Transverse colon (tissue), 4 donors: Measurements from ENCODE around the gene AS3MT. TPM values are rescaled to one million over a fixed set of nuclear protein-coding genes. Genes with fewer than 3 reads are reported as not detected.

ENCODE experiments used
- DNase-seq: peaks from one replicate; pipeline ENCODE4 v3.0.0-alpha.2; 2019
- H3K27ac ChIP-seq, 4 donors: fragments of 200-600 bp; sonication (generic); 2 replicates each; pipeline ENCODE4 v1.5.1; 2016 to 2018; ENCODE audit warnings: inconsistent platforms in 4 of 4
- H3K27me3 ChIP-seq: fragments of 200-600 bp; sonication (generic); 2 replicates; pipeline ENCODE4 v1.5.1; 2017; ENCODE audit warnings: inconsistent platforms
- H3K36me3 ChIP-seq, 4 donors: fragments of 200-600 bp; sonication (generic); 2 replicates each; pipeline ENCODE4 v1.5.1; 2017 to 2019; ENCODE audit warnings: inconsistent platforms in 4 of 4
- H3K4me1 ChIP-seq, 4 donors: fragments of 200-600 bp; sonication (generic); 2 replicates each; pipeline ENCODE4 v1.5.1; 2017 to 2020; ENCODE audit warnings: inconsistent platforms in 4 of 4
- H3K4me3 ChIP-seq, 4 donors: fragments of 200-600 bp; sonication (generic); 1 replicate in 1 of 4; 2 replicates in 3 of 4; pipeline versions ENCODE4 v1.5.1 to v1.6.1; 2017 to 2019; ENCODE audit warnings: inconsistent platforms in 4 of 4
- H3K9me3 ChIP-seq, 2 donors: fragments of 200-600 bp; sonication (generic); 2 replicates each; pipeline ENCODE4 v1.5.1; 2017 to 2019; ENCODE audit warnings: inconsistent platforms in 2 of 2
- CTCF ChIP-seq, 5 experiments: fragments of 200-600 bp in 3 of 5; fragments of 450-650 bp in 2 of 5; sonication (generic) in 3 of 5; IDR thresholded peaks; 1 replicate in 2 of 5; 2 replicates in 3 of 5; pipeline ENCODE4 v1.5.1; 2016 to 2017; ENCODE audit warnings: antibody characterized with exemption in 5 of 5, inconsistent platforms in 3 of 5, mild to moderate bottlenecking in 2 of 5, moderate library complexity in 1 of 5
- EP300 ChIP-seq: sonication (generic); formaldehyde crosslinking; IDR thresholded peaks from one replicate; pipeline ENCODE4 v1.6.1; 2017; ENCODE audit warnings: antibody characterized with exemption, low read depth
- POLR2A ChIP-seq: fragments of 450-650 bp; IDR thresholded peaks from one replicate; pipeline ENCODE4 v1.6.1; 2016; ENCODE audit warnings: antibody characterized with exemption, mild to moderate bottlenecking, moderate library complexity
- POLR2AphosphoS5 ChIP-seq, 3 donors: sonication (generic); formaldehyde crosslinking; IDR thresholded peaks; one replicate each; pipeline ENCODE4 v1.6.1; 2016; ENCODE audit warnings: antibody characterized with exemption in 3 of 3
- WGBS, 2 donors: methylation state at CpG; one replicate each; pipeline ENCODE4 v1.1.5; 2018; ENCODE audit warnings: low coverage in 1 of 2; 5-methylcytosine and 5-hydroxymethylcytosine counted together
- in situ Hi-C, 4 donors: fragments of 200-750 bp; cut with MboI; loops; one replicate each; pipeline versions ENCODE4 v1.15.0 to v1.15.1; 2017; ENCODE audit warnings: low sequenced_read_pairs in 3 of 4, low pct_ligation_motif_present in 1 of 4, low pct_unique_long_range_greater_than_20kb in 1 of 4
- intact Hi-C: fragments of 100-400 bp; cut with DNase I; formaldehyde crosslinking; loops from one replicate; pipeline ENCODE4 v1.15.1; 2023; ENCODE audit warnings: low total_unique reads
- total RNA-seq, 4 donors: library from RNA; depleted of rRNA; stranded (reverse); fragments of >200 nt; gene quantifications; one replicate each; pipeline ENCODE4 v1.1.0, GENCODE V29; 2016

Gene AS3MT
- total RNA-seq, 4 donors from 2014 or later: 0.96 to 3.4 (median 2.9) TPM; not detected in 1

GRCh38 chr10:102945962-102946361 is 76.7 kb downstream of the AS3MT start:
- no peak for DNase-seq
- intact Hi-C loops: no loop called here
- WGBS, 2 donors: 74 to 79% methylated on average over 2 of the region's 2 CpGs

GRCh38 chr10:102946992-102947391 is 77.7 kb downstream of the AS3MT start:
- Histone ChIP-seq H3K4me1 (peaks cover 0 to 15% (median 5%) of the 10 kb centered on the region in 4 donors), H3K36me3 (no peaks in the 10 kb centered on the region), H3K9me3 (no peaks in the 10 kb centered on the region), H3K4me3 (no peak overlapping the region), H3K27ac (no peak overlapping the region), H3K27me3 (no peaks in the 10 kb centered on the region)
- WGBS, 2 donors: 60 to 75% methylated on average over 2 of the region's 2 CpGs
- no peak for DNase-seq
- no peak for TF ChIP-seq EP300
- TF ChIP-seq CTCF (IDR thresholded peaks at IDR 0.05): no peak
- no peak for TF ChIP-seq POLR2A
- TF ChIP-seq POLR2AphosphoS5 (IDR thresholded peaks at IDR 0.05): no peak
- intact Hi-C loops: no loop called here
- in situ Hi-C loops: no loop called here

More at GRCh38 chr10:102945962-102946361, 76.7 kb downstream of the AS3MT start:
- Histone ChIP-seq H3K9me3 (no peaks in the 10 kb centered on the region), H3K27ac (no peak overlapping the region), H3K4me3 (no peak overlapping the region), H3K27me3 (no peaks in the 10 kb centered on the region), H3K4me1 (peaks cover 0 to 15% (median 5%) of the 10 kb centered on the region in 4 donors), H3K36me3 (no peaks in the 10 kb centered on the region)
- no peak for TF ChIP-seq EP300
- TF ChIP-seq CTCF (IDR thresholded peaks at IDR 0.05): no peak
- TF ChIP-seq POLR2A: no peak
- TF ChIP-seq POLR2AphosphoS5 (IDR thresholded peaks at IDR 0.05): no peak
- in situ Hi-C loops: no loop called here

GRCh38 chr10:102948176-102948575 is 78.9 kb downstream of the AS3MT start:
- Histone ChIP-seq H3K4me1 (peaks cover 0 to 15% (median 5%) of the 10 kb centered on the region in 4 donors), H3K27ac (no peak overlapping the region), H3K9me3 (no peaks in the 10 kb centered on the region), H3K27me3 (no peaks in the 10 kb centered on the region), H3K4me3 (no peak overlapping the region), H3K36me3 (no peaks in the 10 kb centered on the region)
- no peak for DNase-seq
- intact Hi-C loops (no loop called here), in situ Hi-C loops (no loop called here)
- 90 to 94% methylated on average over 3 to 4 of the region's 4 CpGs for WGBS, 2 donors
- TF ChIP-seq POLR2A (no peak), POLR2AphosphoS5 (IDR thresholded peaks at IDR 0.05) (no peak), EP300 (no peak), CTCF (IDR thresholded peaks at IDR 0.05) (no peak)

GRCh38 chr10:102948786-102949185 is 79.5 kb downstream of the AS3MT start:
- no peak for DNase-seq
- H3K4me1 ChIP-seq: peaks cover 0 to 15% (median 5%) of the 10 kb centered on the region in 4 donors
- 93 to 94% methylated on average over 3 of the region's 3 CpGs for WGBS, 2 donors
- H3K9me3 ChIP-seq: no peaks in the 10 kb centered on the region
- no peak for TF ChIP-seq POLR2A
- TF ChIP-seq EP300: no peak
- TF ChIP-seq POLR2AphosphoS5 (IDR thresholded peaks at IDR 0.05): no peak
- TF ChIP-seq CTCF (IDR thresholded peaks at IDR 0.05): no peak
- H3K27me3 ChIP-seq: no peaks in the 10 kb centered on the region
- intact Hi-C loops: no loop called here
- no peak overlapping the region for H3K4me3 ChIP-seq
- H3K27ac ChIP-seq: no peak overlapping the region
- in situ Hi-C loops: no loop called here
- no peaks in the 10 kb centered on the region for H3K36me3 ChIP-seq
